Measurements from ENCODE around the gene CHPT1. TPM values are rescaled to one million over a fixed set of nuclear protein-coding genes. Genes with fewer than 3 reads are reported as not detected.

CHPT1 gene
- 44.8 TPM for total RNA-seq

GRCh38 chr12:101697197-101697929, at the start of gene CHPT1:
Gene CHPT1, plus strand, starts transcription at chr12:101697640. Its CDS starts 222 bp downstream, at chr12:101697862.

GRCh38 chr12:101738920-101739665, 41.7 kb downstream of the CHPT1 start, which contains the start of gene SYCP3:
Gene SYCP3, minus strand, starts transcription at chr12:101739462. Its CDS starts 1,527 bp downstream, at chr12:101737935.

Small RNA genes lying within 50 kb of the gene (small RNA-seq; reads per million reads assigned to genes)
- gene RNU6-101P (ENCODE audit: low replicate concordance): not detected
- not detected for gene RNY1P16 (ENCODE audit: low replicate concordance)

Other genes with a start within 250 kb of the CHPT1 start
- gene SPIC, start 222.3 kb upstream of the CHPT1 start, total RNA-seq: not detected
- gene MYBPC1, start 102.7 kb upstream of the CHPT1 start, total RNA-seq: 1.3 TPM
- gene SYCP3, start 41.8 kb downstream of the CHPT1 start, total RNA-seq: 1.3 TPM
- 206 TPM for gene GNPTAB, start 133.3 kb downstream of the CHPT1 start, total RNA-seq
- gene DRAM1, start 179.9 kb downstream of the CHPT1 start, total RNA-seq: 0.94 TPM